Measurements from ENCODE around the gene COLEC12.

Gene COLEC12

DNA sequence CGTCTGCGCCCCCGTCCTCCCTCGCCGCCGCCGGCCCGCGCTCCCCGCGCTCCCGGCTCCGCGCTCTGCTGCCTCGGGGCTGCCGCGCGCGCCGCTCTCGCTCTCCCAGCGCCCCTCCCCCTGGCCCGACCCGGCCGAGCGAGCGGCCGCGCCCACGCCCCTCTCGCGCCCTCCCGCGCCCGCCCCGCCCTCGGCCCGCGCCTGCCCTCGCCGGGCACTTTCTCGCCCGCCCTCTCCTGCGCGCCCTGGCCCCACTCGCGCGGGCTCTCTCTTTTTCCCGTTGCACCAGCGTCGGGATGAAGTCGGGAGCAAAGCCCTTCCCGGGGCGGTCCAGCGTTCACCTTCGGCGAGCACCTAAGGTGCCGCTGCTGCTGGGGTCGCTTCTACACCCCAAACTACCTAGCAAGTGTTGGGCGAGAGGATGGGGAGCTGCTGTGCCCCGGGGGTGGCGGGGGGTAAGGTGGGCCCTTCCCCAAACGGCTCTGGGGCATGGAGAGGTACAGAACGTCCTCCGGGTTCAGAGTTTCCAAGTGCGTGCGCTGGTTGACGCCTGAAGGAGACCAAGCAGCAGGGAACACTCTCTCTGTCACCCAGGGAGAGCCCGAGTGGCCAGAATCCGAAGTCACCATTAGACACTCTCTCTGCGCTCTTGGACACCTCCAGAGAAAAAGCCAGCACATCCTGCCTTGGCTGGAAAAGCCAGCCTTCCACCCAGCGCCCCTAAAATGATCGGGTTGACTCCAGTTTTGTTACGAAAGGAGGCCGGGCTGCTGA lies at the start of gene COLEC12:
Gene COLEC12 (minus strand): TSS at position 70 of the 774 bp plus-strand sequence. CDS start 187 bp downstream, outside the sequence.
- Mint-ChIP-seq H3K4me1 (ENCODE audit: low read depth) (no peaks in the 10 kb centered on the region), H3K27ac (no peak within 1 kb of the TSS), H3K4me3 (no peak within 1 kb of the TSS), H3K36me3 (ENCODE audit: low read depth) (no peaks in the 10 kb centered on the region), H3K9me3 (no peaks in the 10 kb centered on the region), H3K27me3 (ENCODE audit: low read depth) (peaks cover 47% of the 10 kb centered on the region)
- no peak for DNase-seq (ENCODE audit: low spot score)

DNA sequence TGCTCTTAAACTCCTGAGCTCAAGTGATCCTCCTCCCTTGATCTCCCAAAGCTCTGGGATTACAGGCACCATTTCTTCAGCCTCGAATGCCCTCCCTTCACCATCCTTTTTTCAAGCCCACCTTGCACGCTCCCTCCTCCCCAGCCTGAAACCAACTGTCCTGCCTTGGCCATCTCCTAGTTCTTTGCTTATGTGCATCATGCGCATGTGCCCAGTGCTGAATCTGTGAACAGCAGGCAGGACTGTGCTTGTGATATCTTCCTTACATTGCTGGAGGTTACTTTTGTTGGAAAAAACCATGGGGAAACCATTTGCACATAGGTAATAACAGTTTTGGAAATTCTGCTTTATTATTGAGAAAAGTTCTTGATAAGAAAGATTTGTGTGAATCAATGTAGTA lies 49.5 kb upstream of the COLEC12 start:
- DNase-seq (ENCODE audit: low spot score), result no peak
- Mint-ChIP-seq H3K4me3 (no peak overlapping the region), H3K27me3 (ENCODE audit: low read depth) (no peaks in the 10 kb centered on the region), H3K27ac (no peak overlapping the region), H3K36me3 (ENCODE audit: low read depth) (no peaks in the 10 kb centered on the region), H3K9me3 (no peaks in the 10 kb centered on the region), H3K4me1 (ENCODE audit: low read depth) (no peaks in the 10 kb centered on the region)

DNA sequence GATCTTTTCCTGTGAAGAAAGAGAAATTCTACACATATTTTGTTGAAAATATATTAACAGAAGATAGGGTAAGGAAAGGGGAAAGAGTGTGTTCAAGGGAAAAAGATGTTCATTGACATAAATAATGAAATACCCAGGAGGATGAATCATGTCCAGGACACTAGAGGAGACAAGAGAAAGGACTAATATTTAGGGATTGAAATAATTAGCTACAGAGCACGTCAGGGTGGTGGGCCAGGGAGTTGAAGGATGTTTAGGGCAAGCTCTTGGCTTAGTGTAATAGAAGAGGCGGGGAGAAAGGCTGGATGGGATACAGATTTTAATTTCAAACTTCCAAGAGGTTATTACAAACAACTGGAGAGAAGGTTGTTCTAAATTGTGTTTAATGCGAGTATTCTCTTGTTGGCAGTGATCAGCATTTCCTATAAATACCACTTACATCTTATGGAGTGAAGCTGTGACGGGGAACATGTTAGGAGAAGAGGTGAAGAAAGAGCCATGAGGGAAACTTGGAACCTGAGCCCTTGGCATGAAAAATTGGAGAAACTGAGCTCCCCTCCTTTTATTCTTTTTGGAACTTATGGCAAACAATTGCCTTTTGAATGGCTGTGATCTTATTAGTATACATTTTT lies 43.1 kb upstream of the COLEC12 start:
- H3K36me3 Mint-ChIP-seq (ENCODE audit: low read depth), result no peaks in the 10 kb centered on the region
- H3K27me3 Mint-ChIP-seq (ENCODE audit: low read depth), result no peaks in the 10 kb centered on the region
- no peak for DNase-seq (ENCODE audit: low spot score)
- no peak overlapping the region for H3K27ac Mint-ChIP-seq
- H3K9me3 Mint-ChIP-seq, result no peaks in the 10 kb centered on the region
- no peaks in the 10 kb centered on the region for H3K4me1 Mint-ChIP-seq (ENCODE audit: low read depth)
- H3K4me3 Mint-ChIP-seq, result no peak overlapping the region

GRCh38 chr18:533995-534601 lies 33.6 kb upstream of the COLEC12 start:
- Mint-ChIP-seq H3K4me3 (no peak overlapping the region), H3K4me1 (ENCODE audit: low read depth) (no peaks in the 10 kb centered on the region), H3K27ac (no peak overlapping the region), H3K9me3 (no peaks in the 10 kb centered on the region), H3K27me3 (ENCODE audit: low read depth) (peaks cover 2% of the 10 kb centered on the region), H3K36me3 (ENCODE audit: low read depth) (no peaks in the 10 kb centered on the region)
- no peak for DNase-seq (ENCODE audit: low spot score)

DNA sequence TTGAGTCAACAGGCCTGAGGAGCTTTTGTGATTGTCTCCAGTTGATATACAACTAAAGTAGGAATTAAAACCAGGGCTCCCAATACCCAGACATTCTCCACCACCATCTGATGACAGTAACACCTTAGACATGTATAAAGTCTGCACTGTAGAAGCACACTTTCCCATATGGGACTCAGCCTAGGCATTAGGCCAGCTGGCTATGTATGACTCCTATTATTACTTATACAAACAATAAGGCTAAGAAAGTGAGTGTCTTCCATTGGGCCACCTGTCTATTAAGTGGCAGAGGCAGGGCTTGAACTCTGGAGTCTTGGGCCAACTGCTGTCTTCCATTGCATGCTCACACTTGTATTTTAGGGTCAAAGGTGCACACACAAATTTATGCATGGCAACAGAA lies 32.1 kb upstream of the COLEC12 start:
- H3K4me1 Mint-ChIP-seq (ENCODE audit: low read depth), result no peaks in the 10 kb centered on the region
- no peak overlapping the region for H3K4me3 Mint-ChIP-seq
- H3K9me3 Mint-ChIP-seq, result no peaks in the 10 kb centered on the region
- H3K27me3 Mint-ChIP-seq (ENCODE audit: low read depth), result peaks cover 2% of the 10 kb centered on the region
- H3K36me3 Mint-ChIP-seq (ENCODE audit: low read depth), result no peaks in the 10 kb centered on the region
- H3K27ac Mint-ChIP-seq, result no peak overlapping the region
- DNase-seq (ENCODE audit: low spot score), result no peak

DNA sequence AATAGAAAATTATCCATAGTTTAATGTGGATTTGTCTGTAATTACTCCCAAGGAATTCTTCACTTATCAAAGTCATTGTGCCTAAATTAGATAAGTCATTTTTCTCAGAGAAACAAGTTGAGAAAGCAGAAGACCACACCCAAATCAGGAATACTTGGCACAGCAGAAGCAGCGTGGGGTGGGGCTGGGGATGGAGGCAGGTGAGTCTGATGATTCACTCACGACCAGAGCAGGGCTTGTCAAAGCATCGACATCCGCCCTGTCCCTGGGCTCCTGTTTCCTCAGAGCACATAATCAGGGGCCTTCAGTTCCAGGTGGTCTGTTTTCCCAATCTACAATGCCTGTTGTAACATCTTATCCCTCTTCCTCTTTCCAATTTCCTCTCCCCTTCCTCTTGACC lies 31.5 kb upstream of the COLEC12 start:
- Mint-ChIP-seq H3K4me3 (no peak overlapping the region), H3K27me3 (ENCODE audit: low read depth) (peaks cover 4% of the 10 kb centered on the region), H3K36me3 (ENCODE audit: low read depth) (no peaks in the 10 kb centered on the region), H3K27ac (no peak overlapping the region), H3K9me3 (no peaks in the 10 kb centered on the region), H3K4me1 (ENCODE audit: low read depth) (no peaks in the 10 kb centered on the region)
- DNase-seq (ENCODE audit: low spot score), result no peak

GRCh38 chr18:527146-527545 lies 26.6 kb upstream of the COLEC12 start:
- Mint-ChIP-seq H3K27me3 (ENCODE audit: low read depth) (peaks cover 7% of the 10 kb centered on the region), H3K27ac (no peak overlapping the region), H3K4me3 (no peak overlapping the region), H3K36me3 (ENCODE audit: low read depth) (no peaks in the 10 kb centered on the region), H3K9me3 (no peaks in the 10 kb centered on the region), H3K4me1 (ENCODE audit: low read depth) (no peaks in the 10 kb centered on the region)
- DNase-seq (ENCODE audit: low spot score), result no peak

GRCh38 chr18:526681-527080 lies 26.2 kb upstream of the COLEC12 start:
- Mint-ChIP-seq H3K27ac (no peak overlapping the region), H3K9me3 (no peaks in the 10 kb centered on the region), H3K4me1 (ENCODE audit: low read depth) (no peaks in the 10 kb centered on the region), H3K27me3 (ENCODE audit: low read depth) (peaks cover 7% of the 10 kb centered on the region), H3K4me3 (no peak overlapping the region), H3K36me3 (ENCODE audit: low read depth) (no peaks in the 10 kb centered on the region)
- DNase-seq (ENCODE audit: low spot score), result no peak

- no peak for DNase-seq (ENCODE audit: low spot score)
- Mint-ChIP-seq H3K27me3 (ENCODE audit: low read depth) (peaks cover 5% of the 10 kb centered on the region), H3K36me3 (ENCODE audit: low read depth) (no peaks in the 10 kb centered on the region), H3K4me3 (no peak overlapping the region), H3K9me3 (no peaks in the 10 kb centered on the region), H3K4me1 (ENCODE audit: low read depth) (peaks cover 1% of the 10 kb centered on the region), H3K27ac (no peak overlapping the region)
Observed at GRCh38 chr18:525036-525797, 24.7 kb upstream of the COLEC12 start.

- Mint-ChIP-seq H3K27ac (no peak overlapping the region), H3K27me3 (ENCODE audit: low read depth) (peaks cover 5% of the 10 kb centered on the region), H3K36me3 (ENCODE audit: low read depth) (no peaks in the 10 kb centered on the region), H3K4me1 (ENCODE audit: low read depth) (peaks cover 1% of the 10 kb centered on the region), H3K9me3 (no peaks in the 10 kb centered on the region), H3K4me3 (no peak overlapping the region)
- no peak for DNase-seq (ENCODE audit: low spot score)
Observed at GRCh38 chr18:524466-524865, 24.0 kb upstream of the COLEC12 start.

DNA sequence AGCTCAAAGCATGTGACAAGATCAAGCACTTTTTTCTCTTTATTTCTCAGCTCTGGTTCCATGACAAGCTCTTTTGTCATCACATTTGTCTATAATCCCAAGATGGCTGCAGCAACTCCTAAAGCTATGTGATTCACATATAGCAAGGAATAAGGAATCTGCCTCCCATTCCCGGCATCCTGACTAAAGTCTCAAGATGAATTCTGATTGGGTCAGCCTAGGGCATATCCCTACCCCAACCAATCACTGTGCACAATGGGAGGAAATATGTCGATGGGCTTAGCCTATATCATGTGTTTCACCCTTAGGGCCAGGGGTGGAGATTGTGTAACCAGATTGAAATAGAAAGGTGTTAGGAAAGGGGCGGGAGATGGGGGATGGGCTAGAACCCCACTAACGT lies 23.1 kb upstream of the COLEC12 start:
- Mint-ChIP-seq H3K4me3 (no peak overlapping the region), H3K27ac (no peak overlapping the region), H3K36me3 (ENCODE audit: low read depth) (no peaks in the 10 kb centered on the region), H3K27me3 (ENCODE audit: low read depth) (peaks cover 5% of the 10 kb centered on the region), H3K4me1 (ENCODE audit: low read depth) (peaks cover 5% of the 10 kb centered on the region), H3K9me3 (no peaks in the 10 kb centered on the region)
- DNase-seq (ENCODE audit: low spot score), result no peak

GRCh38 chr18:519019-519879 lies 18.7 kb upstream of the COLEC12 start:
- Mint-ChIP-seq H3K27ac (no peak overlapping the region), H3K4me3 (no peak overlapping the region), H3K9me3 (peaks cover 3% of the 10 kb centered on the region), H3K4me1 (ENCODE audit: low read depth) (peaks cover 5% of the 10 kb centered on the region), H3K27me3 (ENCODE audit: low read depth) (no peaks in the 10 kb centered on the region), H3K36me3 (ENCODE audit: low read depth) (no peaks in the 10 kb centered on the region)
- DNase-seq (ENCODE audit: low spot score), result no peak

DNA sequence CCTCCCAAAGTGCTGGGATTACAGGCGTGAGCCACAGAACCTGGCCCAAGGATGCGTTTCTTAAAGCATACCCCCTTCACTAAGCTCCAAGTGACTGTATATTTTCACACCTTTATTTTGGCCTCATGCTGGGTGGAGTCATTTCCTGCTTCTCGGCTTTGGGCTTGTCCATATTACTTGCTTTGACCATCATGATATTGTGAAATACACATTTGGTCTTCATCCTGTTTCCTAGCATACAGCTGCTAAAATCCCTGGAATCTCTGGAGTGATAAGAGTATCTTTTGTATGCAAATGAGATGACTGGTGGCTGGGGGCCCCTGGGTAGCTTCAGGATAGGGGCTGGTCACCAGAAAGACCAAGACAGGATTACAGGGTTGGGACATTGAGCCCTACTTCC lies 17.6 kb upstream of the COLEC12 start:
- DNase-seq (ENCODE audit: low spot score), result no peak
- Mint-ChIP-seq H3K4me3 (no peak overlapping the region), H3K36me3 (ENCODE audit: low read depth) (no peaks in the 10 kb centered on the region), H3K27me3 (ENCODE audit: low read depth) (no peaks in the 10 kb centered on the region), H3K9me3 (peaks cover 3% of the 10 kb centered on the region), H3K4me1 (ENCODE audit: low read depth) (peaks cover 5% of the 10 kb centered on the region), H3K27ac (no peak overlapping the region)

Measured in T-helper 2 cell treated with Interferon-gamma antibody and Interleukin-4, amounts not matched to agents 5 μg/mL and 100 μg/mL, for 36 hours (primary cell).